Fibroblast of the aortic adventitia (primary cell): ENCODE data around the gene COA8. TPM values are rescaled to one million over a fixed set of nuclear protein-coding genes. Genes with fewer than 3 reads are reported as not detected.

Experiments used
- DNase-seq: peaks from one replicate; pipeline ENCODE4 v3.0.0-alpha.2; 2010; ENCODE audit warnings: low read depth
- H3K4me3 ChIP-seq: 2 replicates; pipeline ENCODE4 v1.5.1; 2011; ENCODE audit warnings: low read depth, mild to moderate bottlenecking, control low read depth, low read length, moderate library complexity
- CTCF ChIP-seq: IDR thresholded peaks from 2 replicates; pipeline ENCODE4 v1.5.1; 2011; ENCODE audit warnings: mild to moderate bottlenecking, low read length, control low read depth, inconsistent platforms; ENCODE audit not compliant: insufficient read depth
- total RNA-seq: library from RNA; depleted of rRNA; stranded (reverse); fragments of >200 nt; gene quantifications from 2 replicates; pipeline ENCODE4 v1.2.3, GENCODE V29; 2012; ENCODE audit warnings: low replicate concordance

The COA8 gene
- total RNA-seq, 1 donor = 23.6 TPM

GRCh38 chr14:103616635-103617300, 54.0 kb downstream of the COA8 start:
- no peak overlapping the region for H3K4me3 ChIP-seq
- no peak for TF ChIP-seq CTCF
- no peak for DNase-seq

- no peak for TF ChIP-seq CTCF
- no peak for DNase-seq
- H3K4me3 ChIP-seq = no peak overlapping the region
Measured at GRCh38 chr14:103619057-103619456, 56.3 kb downstream of the COA8 start.

GRCh38 chr14:103621860-103622259, 59.1 kb downstream of the COA8 start:
- H3K4me3 ChIP-seq = no peak overlapping the region
- no peak for DNase-seq
- TF ChIP-seq CTCF = no peak

- DNase-seq = no peak
- H3K4me3 ChIP-seq = no peak overlapping the region
- no peak for TF ChIP-seq CTCF
Measured at GRCh38 chr14:103623308-103623707, 60.5 kb downstream of the COA8 start.

GRCh38 chr14:103623883-103624482, 61.2 kb downstream of the COA8 start:
- TF ChIP-seq CTCF = no peak
- no peak for DNase-seq
- H3K4me3 ChIP-seq = no peak overlapping the region

- no peak for TF ChIP-seq CTCF
- DNase-seq = peak; percentile 83
- H3K4me3 ChIP-seq = no peak overlapping the region
Measured at GRCh38 chr14:103624860-103625259, 62.1 kb downstream of the COA8 start.
